Hematopoietic multipotent progenitor cell treated with erythropoietin and hydrocortisone succinate and interleukin-3 and kit ligand, for 15 days (in vitro differentiated cells): ENCODE results near the gene SYS1.

Experiments used
- DNase-seq: peaks from one replicate; pipeline ENCODE4 v3.0.0-alpha.2; 2015; ENCODE audit warnings: low spot score

Gene SYS1

DNA sequence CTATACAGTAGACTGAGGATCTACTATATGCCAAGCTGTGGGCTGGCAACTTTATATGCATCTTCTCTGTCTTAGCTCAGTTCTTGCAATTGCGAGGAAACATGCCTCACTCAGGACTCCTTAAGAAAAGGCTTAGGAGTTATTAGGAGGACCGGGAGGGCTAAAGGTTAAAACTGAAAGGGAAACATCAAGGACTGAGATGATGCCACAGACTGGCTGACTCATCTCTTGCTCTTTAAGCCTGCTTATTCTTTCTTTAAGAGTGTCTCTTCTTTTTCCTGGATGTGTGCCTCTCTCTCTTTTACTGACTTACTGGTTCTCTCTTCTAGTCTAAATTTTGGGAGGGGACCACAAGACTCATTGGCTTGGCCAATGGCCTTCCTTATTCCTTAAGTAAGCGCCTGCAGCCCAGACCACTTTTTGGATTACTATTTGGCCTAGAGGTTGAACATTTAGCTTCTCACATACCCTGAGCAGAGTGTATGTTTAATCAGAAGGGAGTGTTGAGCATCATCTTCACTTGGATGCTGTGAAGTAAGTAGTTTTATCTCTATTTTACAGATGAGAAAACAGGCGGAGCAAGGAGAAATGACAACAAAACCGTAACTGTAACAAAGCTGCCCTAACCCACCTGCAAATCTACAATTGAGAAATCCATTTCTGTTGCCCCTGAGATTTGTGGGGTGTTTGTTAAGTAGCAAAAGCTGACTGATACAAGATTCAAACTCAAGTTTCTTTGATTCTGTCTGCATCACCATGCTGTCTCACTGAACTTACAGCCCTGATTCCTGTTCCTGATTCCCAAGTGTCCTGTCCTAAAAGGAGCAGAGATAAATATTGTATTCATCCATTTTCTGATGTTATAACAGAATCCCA, 7.5 kb upstream of the SYS1 start:
- DNase-seq = no peak

GRCh38 chr20:45358282-45359068, 4.5 kb upstream of the SYS1 start:
- DNase-seq = no peak

DNA sequence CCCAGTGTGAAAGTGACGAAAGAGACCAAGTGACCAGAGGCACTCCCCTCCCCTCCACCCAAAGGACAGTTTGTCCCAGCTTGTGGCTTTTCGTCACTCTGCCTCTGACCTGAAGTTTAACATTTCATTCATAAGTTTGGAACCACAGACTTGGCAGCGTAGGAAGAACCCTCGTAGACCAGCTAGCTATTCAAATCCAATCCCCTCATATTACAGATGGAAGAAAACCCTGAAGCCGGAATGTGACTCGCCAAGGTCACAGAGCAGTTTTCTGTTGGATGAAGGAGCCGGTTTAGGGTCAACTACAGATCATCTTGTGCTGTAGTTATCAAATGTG, 3.9 kb upstream of the SYS1 start:
- no peak for DNase-seq

- DNase-seq = no peak
Measured at GRCh38 chr20:45359406-45360148, 3.4 kb upstream of the SYS1 start.

GRCh38 chr20:45361793-45362192, 1.2 kb upstream of the SYS1 start:
- no peak for DNase-seq

DNA sequence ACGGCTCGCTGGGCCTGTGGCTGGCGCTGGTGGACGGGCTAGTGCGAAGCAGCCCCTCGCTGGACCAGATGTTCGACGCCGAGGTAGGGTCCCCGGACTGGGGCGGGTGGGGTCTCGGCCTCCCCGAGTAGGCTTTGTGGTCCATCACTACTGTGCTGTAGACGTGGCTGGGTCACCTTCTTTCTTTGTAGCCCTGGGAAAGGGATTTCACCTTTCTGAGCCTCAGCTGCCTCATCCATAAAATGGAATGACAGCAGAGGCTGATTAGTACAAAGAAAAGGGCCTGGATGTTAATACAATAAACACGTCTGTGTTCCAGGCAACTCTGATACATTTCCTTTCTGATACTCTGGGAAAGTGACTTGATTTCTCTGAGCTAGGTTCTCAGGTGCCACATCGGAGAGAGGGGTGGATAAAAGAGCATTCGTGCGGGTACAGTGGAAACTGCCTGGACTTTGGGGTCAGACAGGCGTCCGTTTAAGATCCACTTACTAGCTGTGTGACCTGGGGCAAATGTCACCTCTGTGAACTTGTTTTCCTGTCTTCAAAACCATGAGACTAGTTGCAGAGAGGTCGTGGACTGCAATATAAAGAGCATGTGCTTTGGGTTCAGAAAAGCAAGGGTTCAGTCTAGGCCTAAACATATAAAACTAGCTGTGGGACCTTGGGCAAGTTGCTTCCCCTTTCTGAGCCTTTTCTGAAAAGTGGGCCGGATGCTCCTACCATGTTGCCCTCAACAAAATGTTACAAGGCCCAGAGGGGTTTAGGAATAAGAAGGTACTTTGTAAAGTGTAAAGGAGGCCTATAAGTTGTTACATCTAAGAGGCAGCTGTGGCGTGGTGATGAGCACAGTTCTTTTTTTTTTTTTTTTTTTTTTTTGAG, 896 bp downstream of the SYS1 start:
- DNase-seq = no peak

GRCh38 chr20:45365444-45365970, 2.6 kb downstream of the SYS1 start:
- DNase-seq = no peak

- DNase-seq = no peak
Measured at GRCh38 chr20:45366192-45366591, 3.2 kb downstream of the SYS1 start.

DNA sequence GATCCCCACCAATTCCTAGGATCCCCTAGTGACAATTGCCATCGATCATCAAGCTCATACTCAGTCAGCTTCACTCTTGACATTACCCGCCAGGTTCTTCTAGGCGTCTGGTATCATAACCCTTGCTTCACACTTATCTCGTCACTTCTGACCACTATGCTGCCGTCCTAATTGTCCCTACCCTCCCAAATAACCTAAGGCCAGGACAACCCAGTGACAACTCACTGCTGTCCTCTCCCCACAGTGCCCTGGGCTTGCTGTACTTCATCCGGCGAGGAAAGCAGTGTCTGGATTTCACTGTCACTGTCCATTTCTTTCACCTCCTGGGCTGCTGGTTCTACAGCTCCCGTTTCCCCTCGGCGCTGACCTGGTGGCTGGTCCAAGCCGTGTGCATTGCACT, 3.7 kb downstream of the SYS1 start:
- no peak for DNase-seq

DNA sequence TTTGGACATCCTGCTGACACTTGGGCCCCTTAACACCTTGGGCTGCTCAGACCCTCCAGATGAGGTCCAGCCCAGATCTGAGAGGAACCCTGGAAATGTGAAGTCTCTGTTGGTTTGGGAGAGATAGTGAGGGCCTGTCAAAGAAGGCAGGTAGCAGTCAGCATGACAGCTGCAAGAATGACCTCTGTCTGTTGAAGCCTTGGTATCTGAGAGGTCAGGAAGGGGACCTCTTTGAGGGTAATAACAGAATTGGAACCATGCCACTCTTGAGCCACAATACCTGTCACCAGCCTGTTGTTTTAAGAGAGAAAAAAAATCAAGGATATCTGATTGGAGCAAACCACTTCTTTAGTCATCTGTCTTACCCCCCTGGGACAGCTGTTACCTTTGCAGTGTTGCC, 4.2 kb downstream of the SYS1 start:
- no peak for DNase-seq

- DNase-seq = no peak
Measured at GRCh38 chr20:45368221-45368980, 5.4 kb downstream of the SYS1 start.

GRCh38 chr20:45370571-45371160, 7.7 kb downstream of the SYS1 start:
- DNase-seq = no peak

DNA sequence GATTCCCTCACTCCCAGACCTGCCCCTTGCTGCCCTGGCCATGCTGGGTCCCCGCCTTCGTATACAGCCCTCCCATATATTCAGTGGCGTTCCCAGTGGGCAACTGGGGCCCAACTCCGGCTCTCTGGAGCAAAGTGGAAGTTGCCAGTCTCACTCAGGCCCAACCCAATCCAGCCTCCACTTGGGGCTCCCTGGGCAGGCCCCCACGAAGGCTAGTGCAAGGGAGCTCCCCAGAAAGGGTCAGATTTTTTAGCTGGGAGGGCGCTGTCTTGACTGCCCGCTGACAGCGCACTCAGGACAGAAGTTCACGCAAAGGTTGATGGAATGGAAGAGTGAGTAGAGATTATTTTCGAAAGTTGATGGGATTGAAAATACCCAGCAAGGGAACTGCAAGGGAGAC, 9.3 kb downstream of the SYS1 start:
- no peak for DNase-seq

DNA sequence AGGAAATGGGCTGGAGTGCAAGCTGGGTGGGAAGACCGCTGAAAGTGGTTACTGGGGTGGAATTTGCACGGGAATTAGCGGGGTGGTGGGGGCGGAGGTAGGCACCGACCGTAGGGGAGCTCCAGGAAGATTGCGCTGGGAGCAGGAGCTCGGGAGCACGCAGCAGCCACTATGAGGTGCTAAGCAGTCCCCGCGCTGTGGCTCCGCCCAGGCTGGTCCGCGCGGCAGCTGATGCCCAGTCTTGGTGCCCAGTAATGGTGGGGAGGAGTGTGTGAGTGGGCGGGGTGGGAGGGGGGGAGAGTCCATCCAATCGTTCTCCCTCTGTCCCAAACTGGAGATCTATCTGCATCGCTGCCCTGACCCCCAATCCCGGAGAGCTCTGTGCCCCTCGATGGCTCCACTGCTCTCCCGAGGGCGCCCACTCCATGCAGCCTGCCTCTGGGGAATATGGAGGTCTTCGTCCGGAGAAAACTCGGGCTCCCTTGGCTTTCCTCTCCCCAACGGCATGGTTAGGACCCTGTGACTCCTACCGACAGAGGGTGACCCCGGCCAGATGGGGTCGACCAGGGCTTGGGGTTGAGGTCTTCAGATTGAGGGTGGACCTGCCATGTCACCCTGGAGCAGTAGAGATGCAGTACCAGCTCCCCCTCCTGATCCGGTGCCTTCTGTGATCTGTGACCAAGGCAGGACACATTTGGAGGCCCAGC, 9.8 kb downstream of the SYS1 start:
- no peak for DNase-seq

- peak; percentile 88 for DNase-seq
Measured at GRCh38 chr20:45373353-45374100, 10.6 kb downstream of the SYS1 start.

DNA sequence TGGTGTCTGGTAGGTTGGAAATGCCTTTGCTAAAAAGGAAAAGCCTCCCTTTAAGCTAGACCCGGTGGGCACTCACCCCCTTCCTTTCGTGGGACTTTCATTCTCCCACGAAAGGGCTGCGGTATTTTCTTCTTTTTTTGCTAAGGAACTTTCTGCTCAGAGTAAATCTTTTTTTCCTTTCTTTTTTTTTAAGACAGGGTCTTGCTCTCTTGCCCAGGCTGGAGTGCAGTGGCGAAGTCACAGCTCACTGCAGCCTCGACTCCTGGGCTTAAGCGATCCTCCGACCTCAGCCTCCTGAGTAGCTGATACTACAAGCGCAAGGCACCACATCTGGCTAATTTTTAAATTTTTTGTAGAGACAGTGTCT, 11.1 kb downstream of the SYS1 start:
- DNase-seq = no peak

GRCh38 chr20:45374966-45375365, 12.0 kb downstream of the SYS1 start:
- DNase-seq = no peak

GRCh38 chr20:45377269-45377668, 14.3 kb downstream of the SYS1 start:
- no peak for DNase-seq

DNA sequence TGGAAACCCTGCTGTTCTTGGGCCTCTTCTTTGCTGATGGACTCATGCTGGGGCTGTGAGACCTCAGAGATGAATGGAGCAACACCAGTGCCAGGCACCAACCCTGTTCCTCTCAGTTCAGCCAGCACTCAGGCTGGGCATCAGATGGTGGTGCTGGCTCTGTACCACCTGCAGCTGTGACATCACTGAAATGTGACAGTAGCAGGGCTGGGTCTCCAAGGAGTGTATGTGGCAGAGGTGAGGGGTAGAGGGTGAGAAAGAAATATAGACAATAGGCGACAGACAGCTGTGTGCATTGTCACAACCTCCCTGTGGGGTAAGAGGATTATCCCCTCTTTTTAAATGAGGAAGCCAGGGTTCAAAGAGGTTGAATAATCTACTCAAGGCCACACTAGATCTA, 15.2 kb downstream of the SYS1 start, which contains the start of gene TP53TG5:
TSS of gene TP53TG5 (minus strand) at position 135 of the 400 bp plus-strand sequence. CDS start at position 46, 89 bp downstream.
- DNase-seq = no peak
